ENCODE results near the gene SPAG17. TPM values are rescaled to one million over a fixed set of nuclear protein-coding genes. Genes with fewer than 3 reads are reported as not detected.

The SPAG17 gene
- total and polyA plus RNA-seq, 2 of the 4 experiments (the other 2 are of a cell fraction), result 0.10 TPM; not detected in 1

- no peak overlapping the region for H4K91ac ChIP-seq (ENCODE audit: insufficient read depth, low read depth, low read length)
- H4K5ac ChIP-seq (ENCODE audit: low read depth, low read length), result no peak overlapping the region
- H4K8ac ChIP-seq (ENCODE audit: low read depth in 2 of 2, low read length in 2 of 2), result no peak overlapping the region
- H2BK20ac ChIP-seq (ENCODE audit: low read depth, low read length), result no peak overlapping the region
- TF ChIP-seq RCOR1 (IDR thresholded peaks at IDR 0.05; ENCODE audit: insufficient replicate concordance, low read length) (no peak), CTCF (conservative IDR thresholded peaks at IDR 0.05; ENCODE audit: low read depth, low read length) (no peak), SMC3 (IDR thresholded peaks at IDR 0.05; ENCODE audit: low read depth, low read length) (no peak), BHLHE40 (IDR thresholded peaks at IDR 0.05; ENCODE audit: low read depth, low read length) (no peak), MXI1 (IDR thresholded peaks at IDR 0.05; ENCODE audit: borderline replicate concordance, low read depth, low read length) (no peak), RFX5 (IDR thresholded peaks at IDR 0.05; ENCODE audit: low read depth, low read length) (no peak), MAZ (IDR thresholded peaks at IDR 0.05; ENCODE audit: borderline replicate concordance, low read depth, low read length) (no peak), CEBPB (IDR thresholded peaks at IDR 0.05; ENCODE audit: low read depth, low read length) (no peak), USF2 (IDR thresholded peaks at IDR 0.05; ENCODE audit: low read depth, low read length) (no peak), RAD21 (IDR thresholded peaks at IDR 0.05; ENCODE audit: low read length) (no peak), FOS (IDR thresholded peaks at IDR 0.05; ENCODE audit: low read depth, low read length) (no peak), POLR2A (IDR thresholded peaks at IDR 0.05; ENCODE audit: low read depth, low read length) (no peak), CHD1 (IDR thresholded peaks at IDR 0.05; ENCODE audit: low read depth, low read length) (no peak), ELK1 (IDR thresholded peaks at IDR 0.05; ENCODE audit: borderline replicate concordance, low read depth, low read length) (no peak), MAFK (IDR thresholded peaks at IDR 0.05; ENCODE audit: low read depth, low read length) (no peak), NFE2L2 (IDR thresholded peaks at IDR 0.05; ENCODE audit: low read depth, low read length) (no peak)
- no peak overlapping the region for H3K27ac ChIP-seq (ENCODE audit: insufficient read depth, low read length)
- H2BK5ac ChIP-seq (ENCODE audit: low read depth, low read length, poor library complexity, severe bottlenecking), result no peak overlapping the region
- H2AK9ac ChIP-seq (replicated peaks; ENCODE audit: low read depth, low read length, poor library complexity), result no peak overlapping the region
- H3K79me1 ChIP-seq (ENCODE audit: low read depth in 1 of 2, low read length in 2 of 2), result no peaks in the 10 kb centered on the region
- H3K9me3 ChIP-seq (ENCODE audit: control insufficient read depth, insufficient read depth, low read length), result no peaks in the 10 kb centered on the region
- no CpG with 5 or more reads among the region's 2 CpGs for WGBS, 2 experiments (ENCODE audit: extremely low coverage in 2 of 2, insufficient read length in 1 of 2)
- peaks cover 5% of the 10 kb centered on the region for H3K27me3 ChIP-seq (ENCODE audit: control insufficient read depth, insufficient read depth, low read length)
- no peak overlapping the region for H3K14ac ChIP-seq (replicated peaks; ENCODE audit: low read depth, low read length)
- ChIA-PET POLR2A (ENCODE audit: unreplicated experiment) (no interaction called here), CTCF (no interaction called here)
- no peaks in the 10 kb centered on the region for H4K20me1 ChIP-seq (ENCODE audit: insufficient read depth, low read length)
- H2AK5ac ChIP-seq (ENCODE audit: low read depth, low read length), result no peak overlapping the region
- H3K4me2 ChIP-seq (ENCODE audit: low read depth, low read length), result no peak overlapping the region
- dilution Hi-C loops (cut with HindIII; ENCODE audit: low sequenced_read_pairs, unreplicated experiment), result no loop called here
- no peak overlapping the region for H3K4ac ChIP-seq (ENCODE audit: low read depth, low read length)
- no peak for ATAC-seq (ENCODE audit: low read depth)
- H3K36me3 ChIP-seq (ENCODE audit: control insufficient read depth, insufficient read depth, low read length), result no peaks in the 10 kb centered on the region
- no peaks in the 10 kb centered on the region for H3K9me1 ChIP-seq (ENCODE audit: insufficient read depth, low read length)
- no peak overlapping the region for H2AFZ ChIP-seq (replicated peaks; ENCODE audit: low read length, poor library complexity)
- H3K4me3 ChIP-seq (ENCODE audit: insufficient read depth, low read depth, low read length), result no peak overlapping the region
- H3K23ac ChIP-seq (ENCODE audit: low read depth, low read length), result no peak overlapping the region
- no peaks in the 10 kb centered on the region for H3K4me1 ChIP-seq (ENCODE audit: control insufficient read depth, insufficient read depth, low read length)
- H3K18ac ChIP-seq (ENCODE audit: low read depth, low read length), result no peak overlapping the region
- DNase-seq, result no peak
- no peak overlapping the region for H3K56ac ChIP-seq (ENCODE audit: extremely low read depth, insufficient read depth, low read length)
- H3K9ac ChIP-seq (ENCODE audit: low read depth, low read length), result no peak overlapping the region
- no peak overlapping the region for H2BK15ac ChIP-seq (ENCODE audit: low read depth, low read length)
- intact Hi-C loops (cut with micrococcal nuclease), result no loop called here
- no TSS peak for BruUV-seq (replicated peaks)
- no peak overlapping the region for H2BK120ac ChIP-seq (ENCODE audit: low read depth, low read length)
- in situ Hi-C loops (cut with MboI; ENCODE audit: low sequenced_read_pairs), result no loop called here
Measured at GRCh38 chr1:118084400-118084799, 100.6 kb downstream of the SPAG17 start.

All from IMR-90 (cell line).